HL-60 (cell line): ENCODE measurements around the gene CSTF3.

Source experiments
- CTCF ChIP-seq: IDR thresholded peaks from one replicate; pipeline ENCODE4 v1.5.1; 2011; ENCODE audit warnings: low read length, control low read depth, inconsistent platforms; ENCODE audit not compliant: insufficient read depth
- POLR2AphosphoS5 ChIP-seq: IDR thresholded peaks from 2 replicates; pipeline ENCODE4 v1.6.1; 2012; ENCODE audit warnings: low read depth
- REST ChIP-seq: IDR thresholded peaks from 2 replicates; pipeline ENCODE4 v1.6.1; 2012; ENCODE audit warnings: low read depth; ENCODE audit not compliant: insufficient replicate concordance
- SPI1 ChIP-seq: IDR thresholded peaks from 2 replicates; pipeline ENCODE4 v1.6.1; 2012; ENCODE audit warnings: low read depth, mild to moderate bottlenecking, borderline replicate concordance

DNA sequence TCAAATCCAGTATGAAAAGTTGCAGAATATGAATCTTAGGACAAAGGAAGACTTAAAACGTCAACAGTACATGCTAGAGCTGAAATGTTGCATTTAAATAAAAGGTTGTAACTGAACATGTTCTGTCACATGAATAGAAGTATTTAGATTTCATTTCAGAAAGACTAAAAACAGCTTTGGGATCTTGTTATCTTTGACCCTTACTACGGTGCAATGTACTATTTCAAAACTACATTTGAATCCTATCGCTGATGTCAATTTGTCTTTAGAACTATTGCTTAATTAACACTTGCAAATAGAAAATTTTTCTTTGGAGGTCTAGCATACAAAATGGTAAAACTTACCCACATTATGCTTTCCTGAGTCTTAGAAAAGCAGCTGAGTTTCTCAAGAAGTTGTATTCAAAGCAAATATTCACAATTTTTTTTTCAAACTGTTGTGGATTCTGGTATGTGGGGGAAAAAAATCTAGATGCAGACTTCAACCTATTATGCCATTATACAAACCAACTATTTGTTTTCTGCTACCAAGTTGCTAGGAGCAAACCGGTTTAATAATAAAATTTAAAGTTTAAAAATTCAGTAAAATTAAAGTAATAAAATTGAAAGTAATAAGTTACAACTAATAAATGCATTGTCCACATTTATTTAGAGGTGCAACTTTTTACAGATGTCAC lies 25.4 kb downstream of the CSTF3 start:
- no peak for TF ChIP-seq CTCF
- no peak for TF ChIP-seq SPI1
- no peak for TF ChIP-seq POLR2AphosphoS5
- TF ChIP-seq REST = no peak
